HepG2 (cell line): ENCODE results near the gene HOMEZ. TPM values are rescaled to one million over a fixed set of nuclear protein-coding genes. Genes with fewer than 3 reads are reported as not detected.

Experiments
- ATF5 ChIP-seq: sonication (generic); formaldehyde crosslinking; IDR thresholded peaks from 2 replicates; pipeline ENCODE4 v1.4.0; 2020; ENCODE audit warnings: mild to moderate bottlenecking, low read depth, missing genetic modification reagents
- ATF7 ChIP-seq, 2 experiments: fragments of 450-650 bp in 1 of 2; sonication (generic) in 1 of 2; formaldehyde crosslinking in 1 of 2; IDR thresholded peaks; 2 replicates each; pipeline versions ENCODE4 v1.4.0 to v1.6.1; 2016 to 2020; ENCODE audit warnings: antibody characterized with exemption in 1 of 2, mild to moderate bottlenecking in 1 of 2, missing genetic modification reagents in 1 of 2
- DPF2 ChIP-seq: sonication (generic); formaldehyde crosslinking; IDR thresholded peaks from 2 replicates; pipeline ENCODE4 v1.4.0; 2020; ENCODE audit warnings: mild to moderate bottlenecking, low read depth, missing genetic modification reagents, borderline replicate concordance
- FOXM1 ChIP-seq: sonication (generic); formaldehyde crosslinking; IDR thresholded peaks from 2 replicates; pipeline ENCODE4 v1.5.0; 2020; ENCODE audit warnings: missing genetic modification reagents
- HDAC6 ChIP-seq: fragments of 200-600 bp; sonication (generic); IDR thresholded peaks from 2 replicates; pipeline ENCODE4 v1.7.0; 2017; ENCODE audit warnings: mild to moderate bottlenecking, antibody characterized with exemption, low read length, low read depth
- MYC ChIP-seq: sonication (generic); formaldehyde crosslinking; IDR thresholded peaks from 2 replicates; pipeline ENCODE4 v1.9.0; 2021; ENCODE audit warnings: missing genetic modification reagents, borderline replicate concordance
- PRDM15 ChIP-seq: sonication (generic); formaldehyde crosslinking; IDR thresholded peaks from 2 replicates; pipeline ENCODE4 v1.4.0; 2020; ENCODE audit warnings: missing genetic modification reagents
- SMAD1 ChIP-seq: sonication (generic); formaldehyde crosslinking; IDR thresholded peaks from 2 replicates; pipeline ENCODE4 v1.4.0; 2020; ENCODE audit warnings: missing genetic modification reagents, low read depth, mild to moderate bottlenecking, borderline replicate concordance
- TBL1XR1 ChIP-seq: fragments of 150-350 bp; IDR thresholded peaks from 2 replicates; pipeline ENCODE4 v1.6.1; 2014; ENCODE audit warnings: borderline replicate concordance, low read length; ENCODE audit not compliant: partially characterized antibody
- ZNF407 ChIP-seq: sonication (generic); formaldehyde crosslinking; IDR thresholded peaks from one replicate; pipeline ENCODE4 v1.5.1; 2020; ENCODE audit warnings: mild to moderate bottlenecking, missing genetic modification reagents; ENCODE audit errors: not compliant biosample characterization
- ZNF496 ChIP-seq: sonication (generic); formaldehyde crosslinking; IDR thresholded peaks from 2 replicates; pipeline ENCODE4 v1.8.1; 2023; ENCODE audit warnings: mild to moderate bottlenecking, moderate library complexity, missing genetic modification reagents; ENCODE audit not compliant: insufficient replicate concordance
- ZNF597 ChIP-seq: sonication (generic); formaldehyde crosslinking; IDR thresholded peaks from 2 replicates; pipeline ENCODE4 v1.5.0; 2020; ENCODE audit warnings: missing genetic modification reagents
- polyA plus RNA-seq, 8 experiments: library from polyadenylated mRNA; depleted of rRNA in 3 of 8; stranded (reverse) in 7 of 8; unstranded in 1 of 8; fragments of >200 nt; fragmentation: Illumina TruSeq in 4 of 8; extraction: Trizol in 4 of 8; gene quantifications; 2 replicates each; pipeline versions ENCODE4 v1.2.1 to v1.2.3, GENCODE V29; 2011 to 2016; ENCODE audit warnings: low read depth in 4 of 8, missing spikeins in 1 of 8, mixed read lengths in 1 of 8; ENCODE audit not compliant: insufficient read depth in 1 of 8
- total RNA-seq, 5 experiments: library from RNA; depleted of rRNA; stranded (reverse); fragments of >200 nt; fragmentation: Illumina TruSeq; extraction: Trizol; gene quantifications; 2 replicates each; pipeline ENCODE4 v1.2.3, GENCODE V29; 2016; ENCODE audit warnings: low read depth in 1 of 5

The HOMEZ gene
- total and polyA plus RNA-seq, 2 of the 13 experiments (the other 11 are each of a cell fraction or from before 2014, with no cell fraction given), result 14.5 to 31.8 TPM

GRCh38 chr14:23302290-23303225 lies 16.6 kb upstream of the HOMEZ start, which contains the start of gene PPP1R3E (continued):
- TF ChIP-seq PRDM15 (CRISPR knock-in tag), result no peak
- 0 out of 2 replicates have a peak, but pooled peaks have one; percentile 80 for TF ChIP-seq HDAC6
- peak; percentile 53 for TF ChIP-seq SMAD1 (CRISPR knock-in tag)
- peak; percentile 54; the same call in 1 of the 2 replicates for TF ChIP-seq ATF5 (CRISPR knock-in tag)
- TF ChIP-seq ZNF597 (CRISPR knock-in tag), result no peak
- 0 out of 2 replicates have a peak, but pooled peaks have one; percentile 18 for TF ChIP-seq MYC (CRISPR knock-in tag)
- TF ChIP-seq ZNF407 (CRISPR knock-in tag), result peak; percentile 50
- no peak for TF ChIP-seq ZNF496 (CRISPR knock-in tag)
- no peak for TF ChIP-seq TBL1XR1
- TF ChIP-seq FOXM1 (CRISPR knock-in tag), result no peak
- no peak for TF ChIP-seq DPF2 (CRISPR knock-in tag)
- TF ChIP-seq ATF7 (IDR thresholded peaks at IDR 0.05), result no peak
- peak; percentile 80; the same call in 1 of the 2 replicates for TF ChIP-seq ATF7 (CRISPR knock-in tag; IDR thresholded peaks at IDR 0.05)
